GM21619 (cell line): ENCODE results near the gene NEUROD2.

Experiments used
- ATAC-seq: cut with Tn5 transposase; IDR thresholded peaks from one replicate; pipeline ENCODE4 v1.9.1; 2021; ENCODE audit not compliant: unreplicated experiment

Gene NEUROD2

DNA sequence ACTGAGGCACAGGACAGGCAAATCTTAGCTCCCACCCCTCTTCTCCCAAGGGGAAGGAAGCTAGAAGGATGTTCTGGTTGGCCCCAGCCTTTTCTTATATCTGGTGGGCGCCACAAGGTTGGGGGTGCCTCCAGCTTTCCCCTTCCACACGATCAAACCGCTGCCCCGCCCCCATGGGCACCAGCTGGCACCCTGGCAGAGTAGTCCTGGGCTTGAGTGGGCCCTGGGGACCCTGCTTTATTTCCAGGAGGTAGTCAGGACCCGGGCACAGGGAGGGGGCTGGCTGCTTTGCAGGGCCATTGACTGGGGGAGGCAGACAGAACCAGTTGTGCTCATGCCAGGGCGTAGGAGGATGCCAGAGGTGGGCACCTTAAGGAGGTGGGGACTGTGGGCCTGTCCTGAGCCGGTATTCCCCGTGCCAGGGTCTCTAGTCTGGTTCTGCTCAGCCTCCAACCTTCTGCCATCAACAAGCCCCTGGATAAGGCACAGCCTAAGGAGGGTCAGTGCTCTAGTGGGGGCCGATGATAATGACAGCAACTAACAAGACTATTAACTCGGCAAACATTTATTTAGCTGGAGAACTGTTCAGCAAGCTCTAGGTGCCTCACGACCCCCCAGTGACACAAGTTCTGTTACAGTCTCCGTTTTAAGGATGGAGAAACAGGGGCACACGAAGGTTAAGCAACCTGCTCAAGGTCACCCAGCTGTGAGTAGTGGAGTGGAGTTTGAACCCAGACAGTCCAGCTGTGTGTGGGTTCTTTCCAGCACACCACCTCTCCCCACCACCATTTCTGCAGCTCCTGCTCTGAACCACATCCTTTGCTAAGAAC, 11.5 kb upstream of the NEUROD2 start:
- ATAC-seq = no peak

DNA sequence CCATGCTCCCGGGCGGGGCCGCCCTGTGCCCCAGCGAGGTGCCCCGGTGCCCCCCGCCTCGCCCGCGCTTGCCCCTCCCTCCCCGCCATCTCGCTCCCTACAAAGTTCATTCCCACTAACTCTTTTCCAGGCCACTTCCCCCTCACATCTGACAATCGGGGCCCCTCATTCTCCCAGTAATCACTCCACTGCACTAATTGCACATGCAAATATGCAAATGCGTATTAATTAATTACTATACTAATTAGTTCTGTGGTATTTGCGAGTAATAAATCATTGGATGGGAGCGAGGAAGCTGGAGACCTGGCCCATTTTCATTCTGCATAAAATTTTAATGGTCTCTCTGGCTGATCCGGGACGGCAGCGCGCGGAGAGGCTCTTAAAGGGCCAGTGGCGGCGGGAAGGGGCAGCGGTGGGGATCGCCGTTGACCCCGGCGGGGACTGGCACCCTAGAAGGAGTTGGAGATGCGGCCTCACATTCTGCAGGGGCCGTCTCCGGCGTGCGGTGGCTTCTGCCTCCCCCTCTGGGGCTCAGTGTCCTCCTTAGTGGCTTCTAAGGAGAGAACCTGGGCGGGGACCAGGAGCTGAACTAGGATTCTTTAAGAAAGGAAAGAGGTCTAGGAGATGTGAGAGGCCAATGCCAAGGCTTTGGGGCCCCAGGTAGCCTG, 10.7 kb upstream of the NEUROD2 start:
- ATAC-seq = no peak

DNA sequence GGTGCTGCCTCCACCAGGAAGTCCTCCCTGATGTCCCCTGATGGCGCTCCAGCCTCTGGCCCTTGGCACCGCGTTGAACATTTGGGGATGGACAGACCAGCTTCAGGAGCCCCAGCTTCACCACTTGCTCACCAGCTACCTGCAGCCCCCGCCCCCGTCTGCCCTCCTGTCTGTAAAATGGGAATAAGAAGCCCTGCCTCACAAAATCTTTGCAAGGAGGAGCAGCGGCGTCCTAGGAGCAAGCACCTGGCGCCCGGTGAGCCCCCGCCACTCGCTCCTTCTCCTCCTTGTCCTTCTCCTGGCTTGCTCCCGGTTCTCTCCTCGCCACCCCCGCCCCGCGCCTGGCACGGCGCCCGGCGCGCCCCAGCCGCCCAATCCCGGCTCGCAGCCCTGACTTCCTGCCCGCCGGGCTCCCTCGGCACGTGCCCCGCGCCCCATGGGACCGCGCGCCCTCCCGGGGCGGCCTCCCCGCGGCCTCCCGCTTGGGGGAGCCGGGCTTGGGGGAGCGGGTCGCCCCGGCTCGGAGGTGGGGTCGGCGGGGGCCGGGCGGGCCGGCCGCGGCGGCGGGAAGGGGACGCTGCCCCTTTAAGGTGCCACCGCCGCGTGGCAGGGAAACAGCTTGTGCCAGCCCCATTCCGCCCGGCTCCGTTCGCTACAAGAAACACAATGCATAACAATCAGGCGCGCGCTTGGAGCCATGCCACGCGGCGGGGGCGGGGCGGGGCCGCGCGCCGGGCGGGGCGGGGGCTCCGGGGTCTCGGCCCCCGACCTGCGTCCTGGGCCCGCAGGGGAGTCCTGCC, 9.9 kb upstream of the NEUROD2 start:
- ATAC-seq = no peak

DNA sequence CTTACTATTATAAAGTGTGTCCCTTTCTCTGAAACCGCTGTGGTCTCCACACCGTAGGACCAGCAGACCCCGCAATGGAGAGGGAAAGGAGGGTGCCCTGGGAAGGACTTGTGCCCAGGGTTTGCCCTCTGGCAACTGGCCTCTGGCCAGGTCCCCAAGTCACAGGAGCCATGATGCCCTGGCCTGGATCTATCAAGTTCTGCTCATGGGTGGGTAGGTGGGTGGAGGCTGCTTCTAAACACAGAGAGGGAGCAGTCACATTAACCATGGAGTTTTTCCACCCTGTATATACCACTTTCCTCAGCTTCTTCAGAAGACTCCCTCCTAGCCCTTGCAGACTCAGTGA, 9.4 kb upstream of the NEUROD2 start:
- no peak for ATAC-seq

DNA sequence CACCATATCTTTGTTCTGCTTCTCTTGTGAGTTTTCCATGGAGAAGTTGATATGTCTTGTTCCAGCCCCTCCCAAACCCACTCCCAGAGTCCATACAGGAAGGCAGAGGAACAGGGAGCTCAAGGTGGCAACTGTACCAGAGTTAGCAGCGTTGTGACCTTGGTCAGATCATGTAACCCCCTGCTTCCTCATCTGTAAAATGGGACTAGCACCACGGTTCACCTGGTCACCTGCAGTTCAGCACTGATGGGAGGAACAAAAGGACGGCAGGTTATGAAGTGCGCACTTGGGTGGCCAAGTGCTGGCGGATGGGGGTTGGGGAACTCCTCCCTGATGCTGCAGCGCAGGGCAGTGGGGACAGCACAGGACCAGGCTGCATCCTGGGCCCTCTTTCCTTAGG, 7.7 kb upstream of the NEUROD2 start:
- ATAC-seq = no peak

DNA sequence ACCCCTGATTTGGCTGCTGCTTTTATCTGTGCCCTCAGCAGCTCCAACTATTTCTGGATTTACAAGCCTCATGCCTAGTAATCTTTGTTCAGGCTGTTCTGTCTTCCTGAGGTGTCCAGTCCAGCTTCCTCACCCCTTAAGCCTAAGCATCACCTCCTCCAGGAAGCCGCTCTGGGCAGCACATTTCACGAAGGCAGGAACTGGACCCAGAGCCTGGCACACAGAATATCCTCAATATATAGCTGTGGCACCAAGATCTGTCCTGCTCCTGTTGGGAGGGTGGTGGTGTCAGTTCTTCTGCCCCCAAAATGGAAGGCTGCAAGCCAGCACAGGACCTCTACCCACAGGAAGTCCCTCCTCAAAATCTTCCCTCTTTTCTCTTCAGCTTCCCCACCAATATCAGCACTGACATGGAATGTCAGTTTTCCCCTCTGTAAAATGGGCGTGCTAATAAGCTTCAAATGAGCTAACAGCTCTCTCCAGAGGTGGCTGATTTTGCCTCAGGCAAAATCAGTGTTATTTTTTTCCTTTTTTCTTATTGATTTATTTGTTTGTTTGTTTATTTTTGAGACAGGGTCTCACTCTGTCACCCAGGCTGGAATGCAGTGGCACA, 6.9 kb upstream of the NEUROD2 start:
- ATAC-seq = no peak

DNA sequence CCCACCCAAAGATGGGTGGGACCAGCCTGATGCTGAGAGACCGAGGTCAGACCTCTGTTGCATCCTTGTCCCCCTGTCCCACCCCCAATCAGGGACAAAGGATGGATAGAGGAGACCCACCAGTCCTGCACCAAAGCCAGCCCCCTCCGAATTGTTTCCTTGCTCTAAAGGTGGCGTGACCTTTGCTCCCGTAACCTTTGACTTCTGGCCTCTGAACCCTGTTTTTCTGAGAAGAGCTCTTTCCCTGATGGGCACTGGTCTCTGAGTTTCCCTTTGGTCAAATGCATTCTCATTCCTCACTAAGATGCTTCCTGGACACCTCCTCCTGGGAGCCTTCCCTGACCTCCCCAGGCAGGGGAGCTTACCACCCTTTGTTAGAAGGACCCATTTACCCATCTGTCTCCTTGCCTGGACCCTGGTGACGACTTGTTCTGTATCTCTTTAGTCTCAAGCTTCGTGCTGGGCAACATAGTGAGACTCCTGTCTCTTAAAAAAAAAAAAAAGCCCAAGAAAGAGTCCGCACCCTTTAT, 5.3 kb upstream of the NEUROD2 start:
- ATAC-seq = no peak

DNA sequence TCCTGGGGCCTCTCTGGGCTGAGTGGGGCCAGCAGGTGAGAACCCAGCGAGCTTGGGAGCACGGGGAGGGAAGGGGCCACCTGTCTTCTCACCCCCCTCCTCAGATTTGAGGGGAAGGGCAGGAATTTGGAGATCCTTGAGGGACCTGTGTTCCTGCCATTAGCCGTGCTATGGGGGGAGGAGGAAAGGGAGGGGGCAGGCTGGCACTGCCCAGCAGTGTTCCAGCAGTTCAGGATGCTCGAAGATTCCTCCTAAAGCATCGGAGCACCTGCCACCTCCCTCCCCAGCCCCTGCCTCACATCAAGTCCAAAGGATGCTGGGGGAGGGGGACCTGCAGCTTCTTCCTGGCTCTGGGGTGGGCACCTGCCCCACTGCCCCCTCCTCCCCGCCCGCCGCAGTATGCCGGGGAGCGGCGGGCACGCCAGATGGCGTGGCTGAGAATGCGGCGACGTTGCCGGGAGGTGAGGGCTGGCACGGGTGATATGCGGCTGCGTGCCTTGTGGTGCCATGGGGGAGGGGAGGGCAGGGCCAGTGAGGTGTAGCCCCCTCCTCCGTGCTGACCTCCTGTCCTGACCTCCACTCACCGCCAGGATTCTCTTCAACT, 4.7 kb upstream of the NEUROD2 start:
- no peak for ATAC-seq

DNA sequence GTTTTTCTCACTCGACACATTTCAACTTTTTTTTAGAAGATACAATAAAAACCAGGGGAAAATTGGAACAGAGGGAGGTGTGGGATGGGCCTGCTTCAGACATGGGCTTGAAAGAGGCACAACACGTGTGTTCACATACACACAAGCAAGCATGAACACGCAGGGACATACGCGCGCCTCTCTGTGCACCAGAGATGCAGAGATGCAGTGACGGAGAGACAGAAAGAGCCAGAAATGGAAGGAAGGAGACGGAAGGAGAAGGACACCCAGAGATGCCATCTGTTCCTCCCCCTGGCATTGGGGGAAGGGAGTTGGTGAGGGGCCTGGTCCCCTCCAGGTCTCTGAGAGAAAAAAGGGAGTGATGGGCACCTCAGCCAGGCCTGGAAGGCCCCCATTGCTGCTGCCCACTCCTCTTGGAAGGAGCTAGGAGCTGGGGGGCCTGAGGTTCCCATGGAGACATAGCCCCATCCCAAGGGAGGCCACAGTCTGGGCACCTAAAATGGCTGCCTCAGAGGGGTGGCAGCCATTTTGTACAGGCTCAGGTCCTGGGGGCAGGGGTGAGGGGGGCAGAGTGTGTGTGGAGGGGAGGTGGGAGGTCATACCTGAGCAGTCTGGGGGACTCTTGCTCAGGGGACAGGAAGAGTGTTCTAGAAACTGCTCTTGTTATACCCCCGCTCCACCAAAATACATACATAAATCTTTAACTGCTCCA, 3.8 kb upstream of the NEUROD2 start:
- no peak for ATAC-seq

DNA sequence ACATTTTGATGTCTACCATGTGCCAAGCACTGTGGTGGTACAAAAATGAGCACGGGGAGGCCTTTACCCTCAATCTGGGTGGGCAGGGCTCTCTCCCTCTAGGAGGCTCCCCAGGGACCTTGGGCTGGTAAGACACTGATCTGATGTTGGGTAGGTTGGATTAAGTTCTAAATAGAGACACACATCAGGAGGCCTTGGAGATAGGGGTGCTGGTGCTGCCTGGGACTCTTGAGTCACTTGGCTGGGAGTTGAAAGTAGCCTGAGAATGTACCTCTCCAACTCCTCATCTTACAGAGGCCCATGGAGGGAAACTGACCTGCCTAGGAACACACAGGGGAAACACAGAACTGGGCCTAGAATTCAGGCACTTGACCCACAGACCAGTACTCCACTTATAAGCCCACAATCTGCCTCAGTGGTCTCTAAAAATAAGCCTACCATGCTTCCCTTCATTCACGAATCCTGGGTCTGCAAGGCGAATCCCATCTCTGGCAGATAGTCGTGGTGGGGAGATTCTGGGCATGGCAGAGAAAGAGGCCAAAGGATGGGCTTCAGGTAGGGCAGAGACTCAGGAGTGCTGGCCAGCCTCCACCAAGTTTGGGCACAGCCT, 1.8 kb upstream of the NEUROD2 start:
- ATAC-seq = no peak

DNA sequence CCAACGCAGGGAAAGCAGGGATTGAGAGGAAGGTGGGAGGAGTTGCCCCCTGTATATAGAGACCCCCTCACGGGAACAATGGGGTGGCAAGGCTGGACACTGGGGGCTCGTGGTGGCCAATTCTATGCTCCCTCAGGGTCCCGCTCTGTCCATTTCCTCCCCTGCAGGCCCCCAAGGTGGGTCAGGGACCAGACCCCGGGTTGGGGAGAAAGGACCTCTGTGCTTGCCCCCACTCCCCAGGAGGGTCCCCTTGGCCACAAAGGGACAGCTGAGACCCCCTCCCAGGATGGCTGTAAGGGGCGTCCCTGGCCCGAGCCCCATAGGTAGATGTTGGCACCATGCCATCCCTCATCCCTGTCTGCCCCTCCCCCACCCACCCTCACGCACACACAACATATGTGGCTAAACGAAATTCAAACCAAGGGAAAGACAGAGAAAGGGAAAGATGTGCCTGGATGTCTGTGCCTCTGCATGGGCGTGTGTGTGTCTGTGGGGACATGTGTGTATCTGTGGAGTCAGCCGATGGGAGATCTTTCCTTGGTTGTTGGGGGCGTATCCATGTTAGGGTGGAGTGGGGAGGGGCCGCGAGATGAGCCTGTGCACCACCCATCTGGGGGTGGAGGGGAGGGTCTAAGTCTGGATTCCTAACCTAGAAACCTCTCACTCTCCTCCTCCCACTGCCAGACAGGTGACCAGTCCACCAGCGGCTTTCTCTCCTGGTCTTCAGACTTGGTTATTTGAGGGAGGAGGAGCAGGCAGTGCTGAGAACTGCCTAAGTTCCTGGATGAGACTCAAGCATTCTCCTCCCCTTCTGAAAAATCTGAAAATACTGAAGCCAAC, 642 bp upstream of the NEUROD2 start:
- no peak for ATAC-seq

DNA sequence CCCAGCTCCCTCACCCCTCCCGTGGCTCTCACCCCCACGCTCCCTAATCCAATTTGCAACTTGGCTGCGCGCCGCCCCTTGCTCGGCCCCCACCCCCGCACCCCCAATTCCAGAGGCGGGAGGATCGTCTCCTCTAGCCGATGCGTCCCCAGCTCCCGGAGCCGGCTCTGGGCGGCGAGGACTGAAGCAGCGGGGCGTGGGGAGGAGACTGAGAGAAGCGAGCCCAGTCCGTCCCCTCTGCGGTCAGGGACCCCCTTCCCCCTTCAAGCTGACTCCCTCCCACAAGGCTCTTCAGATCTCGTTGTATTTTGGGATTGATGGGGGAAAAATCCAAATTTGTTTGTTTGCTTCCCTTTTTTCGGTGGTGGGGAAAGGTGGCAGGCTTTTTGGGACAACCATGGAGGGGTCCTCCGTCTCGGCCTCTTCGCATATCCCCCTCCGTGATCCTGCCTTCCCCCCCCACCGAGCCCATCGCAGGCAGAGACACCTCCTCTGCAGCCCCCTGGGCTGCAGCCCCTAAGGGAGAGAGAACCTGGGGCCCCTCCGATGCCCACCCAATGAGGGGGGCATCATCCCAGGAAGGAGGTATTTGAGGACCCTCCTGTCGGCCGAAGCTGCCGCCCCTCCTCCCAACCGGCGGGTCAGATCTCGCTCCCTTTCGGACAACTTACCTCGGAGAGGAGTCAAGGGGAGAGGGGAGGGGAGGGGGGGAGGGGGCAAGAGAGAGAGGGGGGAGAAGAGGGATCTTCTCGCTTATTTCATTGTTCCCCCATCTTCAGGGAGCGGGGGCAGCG, 466 bp downstream of the NEUROD2 start:
- no peak for ATAC-seq

DNA sequence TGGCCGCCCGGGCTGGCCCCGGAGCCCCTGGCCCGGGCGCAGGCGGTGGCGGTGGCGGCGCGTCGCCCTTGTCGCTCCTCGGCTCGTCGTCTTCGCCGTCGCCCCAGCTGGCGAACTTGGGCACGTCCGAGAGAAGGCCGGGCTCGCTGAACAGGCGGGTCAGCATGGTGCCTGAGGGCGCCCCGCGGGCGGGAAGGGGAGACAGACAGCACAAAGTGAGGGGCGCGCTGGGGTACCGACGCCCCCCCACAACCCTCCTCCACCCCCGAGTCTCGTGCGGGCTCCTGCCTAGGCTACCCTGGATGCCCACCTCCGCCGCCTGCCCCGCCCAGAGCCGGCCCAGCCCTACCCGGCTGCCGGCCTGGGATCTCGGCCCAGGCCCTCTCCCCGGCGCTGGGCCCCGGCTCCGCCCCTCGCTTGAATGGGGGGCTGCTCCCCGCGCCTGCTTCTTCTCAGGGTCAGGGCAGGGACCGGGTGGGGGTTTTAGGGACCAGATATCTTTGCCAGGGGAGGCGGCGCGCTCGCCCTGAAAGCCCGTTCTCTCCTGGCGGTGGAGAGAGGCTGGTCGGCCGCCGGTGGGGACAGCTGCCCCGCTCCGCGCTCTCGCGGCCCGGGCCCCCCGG, 1.2 kb downstream of the NEUROD2 start:
- ATAC-seq = no peak

DNA sequence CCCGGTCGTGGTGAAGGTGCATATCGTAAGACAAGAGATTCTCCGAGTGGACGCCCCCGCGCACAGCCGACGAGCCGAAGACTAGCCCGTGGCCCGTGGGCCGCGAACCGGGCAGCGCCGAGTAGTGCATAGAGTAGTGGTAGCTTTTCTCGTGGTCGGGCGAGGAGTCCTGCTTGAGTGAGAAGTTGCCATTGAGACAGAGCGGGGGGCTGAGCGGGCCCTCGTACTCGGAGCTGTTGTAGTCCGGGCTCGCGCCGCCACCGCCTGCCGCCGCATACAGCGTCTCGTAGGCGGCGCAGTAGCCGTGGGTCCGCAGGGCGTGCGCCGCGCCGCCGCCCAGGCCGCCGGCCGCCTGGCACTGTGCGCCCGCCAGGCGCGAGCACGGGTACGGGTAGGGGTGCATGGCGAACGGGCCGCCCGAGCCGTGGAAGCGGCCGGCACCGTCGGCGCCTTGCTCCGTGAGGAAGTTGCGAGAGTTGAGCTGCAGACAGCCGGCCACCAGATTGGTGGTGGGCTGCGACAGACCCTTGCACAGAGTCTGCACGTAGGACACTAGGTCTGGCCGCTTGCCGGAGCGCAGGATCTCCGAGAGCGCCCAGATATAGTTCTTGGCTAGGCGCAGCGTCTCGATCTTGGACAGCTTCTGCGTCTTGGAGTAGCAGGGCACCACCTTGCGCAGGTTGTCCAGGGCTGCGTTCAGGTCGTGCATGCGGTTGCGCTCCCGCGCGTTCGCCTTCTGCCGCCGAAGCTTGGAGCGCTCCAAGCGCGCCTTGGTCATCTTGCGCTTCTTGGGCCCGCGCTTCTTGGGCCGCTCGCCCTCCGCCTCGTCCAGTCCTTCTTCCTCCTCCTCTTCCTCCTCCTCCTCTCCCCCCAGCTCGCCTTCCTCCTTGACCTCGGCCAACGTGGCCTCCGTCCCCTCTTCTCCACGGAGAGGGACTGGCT, 2.0 kb downstream of the NEUROD2 start:
- no peak for ATAC-seq

DNA sequence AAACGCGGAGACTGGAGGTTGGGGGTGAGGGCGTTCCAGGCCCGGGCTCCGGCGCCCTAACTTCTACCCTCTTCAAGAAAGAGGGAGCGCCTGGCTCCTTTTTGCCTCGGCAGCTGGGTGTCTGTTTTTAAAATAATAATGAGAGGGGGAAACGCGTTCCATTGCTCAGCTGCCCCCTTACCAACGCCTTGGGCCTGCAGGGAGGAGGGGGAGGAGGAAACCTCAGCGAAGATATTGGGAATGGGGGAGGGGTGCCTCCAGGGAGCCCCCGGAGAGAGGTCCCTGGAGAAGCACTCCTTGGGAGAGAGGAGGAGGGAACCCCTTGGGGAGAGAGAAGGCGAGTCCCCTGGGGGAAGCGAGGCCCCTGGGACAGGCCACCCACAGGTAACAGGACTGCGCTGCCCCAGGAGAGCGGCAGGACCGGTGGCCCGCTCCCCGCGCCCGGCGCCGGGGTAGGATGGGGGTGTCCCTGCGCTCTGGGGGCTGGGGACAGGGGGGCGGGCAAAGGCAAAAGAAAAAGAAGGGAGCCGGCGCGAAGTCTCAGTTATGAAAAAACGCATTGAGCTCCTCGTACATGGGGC, 2.7 kb downstream of the NEUROD2 start:
- no peak for ATAC-seq

DNA sequence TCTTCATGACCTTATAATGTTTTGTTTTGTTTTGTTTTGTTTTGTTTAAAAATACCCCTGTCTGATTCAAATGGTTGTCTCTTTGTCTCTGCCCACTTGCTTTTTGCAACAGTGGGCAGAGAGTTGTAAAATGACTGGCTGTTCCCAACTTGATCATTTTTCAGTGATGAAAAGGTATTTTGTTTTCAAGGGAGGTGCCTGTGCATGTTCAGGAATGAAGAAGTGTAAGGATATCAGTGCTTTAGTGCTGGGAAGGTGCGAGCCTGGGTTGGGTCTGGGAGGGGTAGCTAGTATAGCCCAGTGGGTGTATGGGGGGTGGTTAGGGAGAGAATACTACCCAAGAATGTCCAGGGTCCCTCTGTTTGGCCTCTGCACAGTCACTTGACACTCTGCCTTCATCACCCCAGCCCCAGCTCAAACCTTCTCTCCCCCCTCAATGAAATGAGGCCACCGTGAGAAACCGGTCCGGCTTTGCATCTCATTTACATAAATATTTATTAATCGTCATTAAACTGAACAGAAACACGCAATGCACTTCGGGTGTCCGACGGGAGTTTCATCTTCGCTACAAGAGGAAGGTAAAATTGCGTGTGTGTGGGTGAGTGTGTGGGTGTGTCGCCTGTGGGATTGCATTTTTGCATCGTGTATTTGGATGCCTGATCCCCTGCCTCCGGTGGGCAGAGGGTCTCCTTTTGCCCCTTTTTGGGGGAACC, 4.3 kb downstream of the NEUROD2 start:
- ATAC-seq = no peak
